Measurements from ENCODE around the gene DDB1. TPM values are rescaled to one million over a fixed set of nuclear protein-coding genes. Genes with fewer than 3 reads are reported as not detected.

DDB1 gene
- total RNA-seq, 1 donor from 2014 or later = 329 TPM

- peak; percentile 76 for DNase-seq (ENCODE audit: low read depth)
These were observed 3.4 kb upstream of the DDB1 start for GRCh38 chr11:61336171-61336935.

DNA sequence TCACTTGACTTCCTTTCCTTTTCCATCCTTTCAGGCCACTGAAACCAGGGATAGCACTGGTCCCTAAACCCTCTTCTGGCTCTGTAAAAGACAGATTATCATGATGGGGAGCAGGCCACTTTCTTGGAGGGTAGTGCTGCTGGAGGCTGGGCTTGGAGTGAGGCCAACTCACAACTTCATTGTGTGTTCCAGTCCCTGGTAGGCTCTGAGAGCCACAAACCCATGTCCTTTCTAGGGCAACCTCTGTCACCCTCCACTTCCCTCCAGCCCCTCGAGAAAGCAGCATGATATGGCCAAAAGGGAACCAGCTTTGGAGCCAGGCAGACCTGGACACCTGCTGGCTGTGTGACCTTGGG lies 2.4 kb upstream of the DDB1 start:
- no peak for DNase-seq (ENCODE audit: low read depth)

GRCh38 chr11:61334434-61335354 lies 1.8 kb upstream of the DDB1 start:
- peak; percentile 53 for DNase-seq (ENCODE audit: low read depth)

GRCh38 chr11:61333550-61334433 lies 887 bp upstream of the DDB1 start:
- no peak for DNase-seq (ENCODE audit: low read depth)

- DNase-seq (ENCODE audit: low read depth) = peak; percentile 38
These were observed 566 bp downstream of the DDB1 start for GRCh38 chr11:61332281-61332796.

- DNase-seq (ENCODE audit: low read depth) = no peak
These were observed 1.3 kb downstream of the DDB1 start for GRCh38 chr11:61331651-61332050.

DNA sequence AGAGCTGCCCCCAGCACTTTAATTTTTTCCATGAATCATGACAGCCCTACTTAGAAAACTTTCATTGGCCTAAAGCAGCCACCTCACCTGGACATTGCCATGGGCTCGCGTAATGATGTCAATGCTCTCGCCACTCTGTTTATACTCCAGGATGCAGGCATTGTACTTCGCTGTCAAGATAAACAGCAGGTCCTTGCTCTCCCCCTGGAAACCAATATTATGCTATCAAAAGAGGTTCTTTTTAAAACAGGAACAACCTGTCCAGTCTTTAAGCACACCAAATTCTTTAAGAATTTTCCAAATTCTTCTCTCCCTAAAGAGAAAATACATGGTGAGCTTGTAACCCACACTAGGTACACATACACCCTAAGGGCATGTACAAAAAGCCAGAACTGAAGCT lies 3.0 kb downstream of the DDB1 start:
- DNase-seq (ENCODE audit: low read depth) = no peak

- peak; percentile 85 for DNase-seq (ENCODE audit: low read depth)
These were observed 4.6 kb downstream of the DDB1 start for GRCh38 chr11:61328351-61328750.

GRCh38 chr11:61327669-61328071 lies 5.2 kb downstream of the DDB1 start:
- peak; percentile 31 for DNase-seq (ENCODE audit: low read depth)

GRCh38 chr11:61325649-61326414 lies 7.1 kb downstream of the DDB1 start:
- DNase-seq (ENCODE audit: low read depth) = no peak

DNA sequence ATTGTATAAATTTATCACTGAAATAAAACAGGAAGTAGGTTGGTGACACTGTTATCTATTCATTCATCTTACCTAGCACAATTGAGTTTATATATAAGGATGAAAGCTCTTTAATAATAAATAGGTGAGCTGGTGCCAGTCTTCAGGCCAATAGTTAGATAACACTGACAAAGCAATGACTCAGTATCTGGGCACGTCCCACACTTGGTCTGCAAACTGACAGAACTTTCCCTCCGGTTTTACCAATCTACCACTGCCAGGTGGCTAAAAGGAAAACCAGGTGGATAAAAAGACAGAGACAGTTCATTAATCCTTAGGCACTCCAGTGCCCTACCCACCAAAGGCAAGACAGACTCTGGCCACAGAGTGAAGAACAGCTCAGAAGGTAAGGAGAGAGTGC lies 17.6 kb downstream of the DDB1 start:
- DNase-seq (ENCODE audit: low read depth) = no peak

GRCh38 chr11:61310749-61311148 lies 22.2 kb downstream of the DDB1 start:
- DNase-seq (ENCODE audit: low read depth) = no peak

DNA sequence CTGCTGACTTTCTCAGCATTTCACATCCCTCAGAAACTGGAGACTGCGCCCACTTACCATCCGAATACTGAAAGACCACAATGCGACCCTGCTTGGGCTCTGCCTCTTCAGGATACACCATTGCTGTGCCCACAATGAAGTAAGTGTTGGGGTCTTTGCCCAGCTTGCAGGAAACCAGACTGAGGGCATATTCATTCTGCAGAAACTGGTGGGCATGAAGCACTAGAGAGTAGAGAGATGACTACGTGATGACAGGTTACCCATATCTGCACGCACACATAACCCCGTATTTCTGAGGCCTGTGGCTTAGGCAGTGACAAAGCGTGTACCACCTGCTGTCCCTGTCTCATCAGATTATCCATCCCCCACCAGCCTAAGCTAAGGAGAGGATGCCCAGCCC lies 23.2 kb downstream of the DDB1 start:
- peak; percentile 48 for DNase-seq (ENCODE audit: low read depth)

DNA sequence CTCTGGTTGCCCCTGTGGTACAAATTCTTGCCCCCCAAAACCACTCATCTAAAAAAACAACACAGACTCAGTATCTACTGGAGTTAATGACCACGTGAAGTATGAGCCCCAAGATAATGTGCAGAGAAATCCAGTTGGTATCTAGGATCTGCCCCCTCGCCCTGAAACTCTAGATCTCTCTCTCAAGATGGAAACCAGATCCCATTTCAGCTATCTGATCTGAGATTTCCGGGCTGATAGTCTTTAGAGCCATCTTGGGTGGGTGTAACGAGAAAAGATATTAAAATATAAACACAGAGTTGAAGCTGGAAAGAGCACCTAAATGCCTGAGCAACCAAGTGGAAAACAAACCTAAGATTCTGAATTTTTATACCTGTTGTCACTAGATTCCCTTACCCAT lies 23.8 kb downstream of the DDB1 start:
- no peak for DNase-seq (ENCODE audit: low read depth)

DNA sequence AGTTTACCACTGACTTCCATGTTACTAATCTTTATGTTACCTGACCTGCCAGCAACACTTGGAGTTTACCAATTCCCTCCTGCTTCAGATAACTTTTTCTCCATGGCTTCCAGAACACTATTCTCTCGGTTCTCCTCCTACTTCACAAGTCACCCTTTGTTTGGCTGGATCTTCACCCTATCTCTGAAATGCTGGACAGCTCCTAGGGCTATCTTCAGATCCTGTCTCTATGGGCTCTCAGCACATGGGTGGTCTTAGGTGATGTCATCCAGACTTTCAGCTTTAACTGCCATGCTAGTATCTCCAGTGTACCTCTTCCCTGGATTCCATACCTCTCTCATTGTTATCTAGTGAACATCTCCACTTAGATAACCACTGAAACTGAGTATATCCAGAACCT lies 25.6 kb downstream of the DDB1 start:
- DNase-seq (ENCODE audit: low read depth) = peak; percentile 21

- no peak for DNase-seq (ENCODE audit: low read depth)
These were observed 26.7 kb downstream of the DDB1 start for GRCh38 chr11:61306221-61306620.

DNA sequence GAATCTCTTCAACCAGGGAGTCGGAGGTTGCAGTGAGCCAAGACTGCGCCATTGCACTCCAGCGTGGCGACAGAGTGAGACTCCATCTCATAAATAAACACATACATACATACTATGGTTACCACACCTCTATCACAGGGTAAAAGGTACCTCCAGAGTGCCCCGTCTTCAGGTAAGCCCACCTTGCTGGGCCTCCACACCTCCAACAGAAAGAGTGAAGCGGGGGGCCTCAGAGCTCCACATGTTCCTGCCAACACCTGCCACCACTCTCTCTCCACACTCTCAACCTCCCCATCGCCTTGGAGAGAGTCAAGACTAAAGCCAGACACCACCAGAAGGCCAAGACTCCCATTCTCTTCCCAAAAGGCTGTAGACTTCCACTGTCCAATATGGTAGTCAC lies 27.5 kb downstream of the DDB1 start:
- no peak for DNase-seq (ENCODE audit: low read depth)

DNA sequence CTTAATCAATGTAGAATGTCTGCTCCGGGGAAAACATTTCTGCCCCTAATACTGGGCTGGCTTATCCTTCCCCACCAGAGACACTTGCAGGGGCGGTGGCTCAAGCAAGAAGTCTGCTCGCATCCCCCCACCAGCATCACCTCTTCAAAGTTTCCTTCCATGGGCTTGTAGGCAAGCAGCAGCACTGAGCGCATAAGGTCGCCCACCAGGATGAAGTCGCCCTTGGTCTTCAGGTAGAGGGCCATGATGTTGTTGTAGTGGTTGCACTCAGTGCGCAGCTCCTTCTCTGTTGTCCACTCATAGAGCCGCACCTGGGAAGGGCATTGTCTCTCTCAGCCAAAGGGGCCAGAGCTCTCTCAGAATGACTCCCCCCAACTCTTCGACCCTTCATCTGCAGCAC lies 29.2 kb downstream of the DDB1 start:
- DNase-seq (ENCODE audit: low read depth) = no peak

DNA sequence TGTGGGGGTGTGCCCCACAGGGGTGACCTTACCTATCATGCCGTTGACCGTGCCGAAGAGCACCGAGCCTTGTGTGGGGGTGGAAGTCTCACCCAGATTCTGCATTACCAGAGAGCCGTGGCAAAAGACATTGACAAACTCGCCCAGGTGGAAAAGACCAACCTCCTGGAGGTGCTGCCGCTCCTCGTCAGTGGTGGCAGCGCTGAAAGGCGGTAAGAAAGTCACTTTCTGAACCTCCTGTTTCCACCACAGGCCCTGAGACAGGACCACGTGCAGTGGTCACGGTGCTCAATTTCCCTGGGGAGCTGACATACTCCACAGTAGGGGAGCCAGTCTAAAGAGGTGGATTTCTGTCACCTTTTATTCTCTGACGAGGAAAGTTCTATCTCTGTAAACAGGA lies 30.4 kb downstream of the DDB1 start:
- no peak for DNase-seq (ENCODE audit: low read depth)

DNA sequence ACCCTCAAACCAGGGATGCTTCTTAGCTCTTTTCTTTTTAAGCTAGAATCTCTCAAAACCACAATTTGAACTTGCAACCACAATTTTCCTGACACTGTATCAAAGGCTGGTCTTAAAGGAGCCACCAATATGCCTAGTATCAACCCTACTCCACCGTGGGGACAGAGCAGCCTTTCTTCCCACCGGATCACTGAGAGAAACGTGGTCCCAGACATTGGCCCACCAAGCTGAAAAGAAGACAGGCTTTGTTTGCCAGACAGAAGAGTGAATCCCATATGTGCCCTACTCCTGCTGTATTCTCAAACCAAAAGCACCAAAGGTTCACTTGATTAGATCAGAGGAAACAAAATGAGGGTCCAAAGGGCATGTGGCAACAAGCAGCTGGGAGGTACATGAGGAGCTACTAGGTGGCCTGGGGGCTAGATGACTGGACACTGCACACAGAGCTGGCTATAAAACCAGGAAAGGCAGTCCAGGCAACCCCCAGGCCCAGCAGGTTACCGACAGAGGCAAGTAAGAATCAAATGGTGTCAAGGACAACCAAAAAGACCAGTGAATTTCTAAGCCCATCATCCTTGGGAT lies 34.2 kb downstream of the DDB1 start:
- peak; percentile 31 for DNase-seq (ENCODE audit: low read depth)
